DOHH2 (cell line): ENCODE measurements around the gene ODAD3.

ENCODE experiments used
- H3F3A ChIP-seq: fragments of 200-600 bp; sonication (generic), shearing (Covaris generic); 2 replicates; pipeline ENCODE4 v1.6.0; 2016; ENCODE audit warnings: antibody characterized with exemption, mild to moderate bottlenecking; ENCODE audit not compliant: control insufficient read depth, insufficient read depth
- H3K27ac ChIP-seq: fragments of 200-600 bp; sonication (generic); 2 replicates; pipeline ENCODE4 v1.5.1; 2014; ENCODE audit warnings: low read depth, mild to moderate bottlenecking, low read length, moderate library complexity
- H3K27me3 ChIP-seq: fragments of 200-600 bp; sonication (generic); 2 replicates; pipeline ENCODE4 v1.6.1; 2014; ENCODE audit warnings: mild to moderate bottlenecking, low read length, mixed read lengths; ENCODE audit not compliant: control insufficient read depth
- H3K36me3 ChIP-seq: fragments of 200-600 bp; sonication (generic); 2 replicates; pipeline ENCODE4 v1.6.1; 2014; ENCODE audit warnings: mild to moderate bottlenecking, low read length, moderate library complexity, mixed read lengths; ENCODE audit not compliant: control insufficient read depth
- H3K4me1 ChIP-seq: fragments of 200-600 bp; sonication (generic); 2 replicates; pipeline ENCODE4 v1.6.1; 2014; ENCODE audit warnings: mild to moderate bottlenecking, low read length, mixed read lengths; ENCODE audit not compliant: control insufficient read depth
- H3K4me2 ChIP-seq: fragments of 200-600 bp; sonication (generic); 2 replicates; pipeline ENCODE4 v1.6.0; 2014; ENCODE audit warnings: mild to moderate bottlenecking, low read length, moderate library complexity
- H3K4me3 ChIP-seq: fragments of 200-600 bp; sonication (generic); 2 replicates; pipeline ENCODE4 v1.5.1; 2014; ENCODE audit warnings: mild to moderate bottlenecking, low read length, mixed read lengths
- H3K79me2 ChIP-seq: fragments of 200-600 bp; sonication (generic); 2 replicates; pipeline ENCODE4 v1.6.1; 2014; ENCODE audit warnings: mild to moderate bottlenecking, low read length, mixed read lengths; ENCODE audit not compliant: control insufficient read depth
- H3K9me2 ChIP-seq: fragments of 200-600 bp; sonication (generic); replicated peaks from 2 replicates; pipeline ENCODE4 v1.6.1; 2014; ENCODE audit warnings: mild to moderate bottlenecking, low read length, mixed read lengths; ENCODE audit not compliant: control insufficient read depth
- H3K9me3 ChIP-seq: fragments of 200-600 bp; sonication (generic); 2 replicates; pipeline ENCODE4 v1.6.1; 2014; ENCODE audit warnings: antibody characterized with exemption, low read length, mixed read lengths; ENCODE audit not compliant: control insufficient read depth, insufficient read depth
- H4K20me1 ChIP-seq: fragments of 200-600 bp; sonication (generic); 2 replicates; pipeline ENCODE4 v1.6.0; 2014; ENCODE audit warnings: low read depth, mild to moderate bottlenecking, antibody characterized with exemption, low read length, moderate library complexity; ENCODE audit not compliant: control insufficient read depth, insufficient read depth
- CTCF ChIP-seq: fragments of 200-600 bp; sonication (generic); IDR thresholded peaks from one replicate; pipeline ENCODE4 v1.5.1; 2014; ENCODE audit warnings: antibody characterized with exemption, mild to moderate bottlenecking, low read depth, low read length; ENCODE audit not compliant: poor library complexity, severe bottlenecking
- EZH2phosphoT487 ChIP-seq: fragments of 200-600 bp; sonication (generic); IDR thresholded peaks from 2 replicates; pipeline ENCODE4 v1.6.1; 2017; ENCODE audit warnings: borderline replicate concordance, mild to moderate bottlenecking, antibody characterized with exemption, low read length, moderate library complexity, mixed read lengths

ODAD3 gene

DNA sequence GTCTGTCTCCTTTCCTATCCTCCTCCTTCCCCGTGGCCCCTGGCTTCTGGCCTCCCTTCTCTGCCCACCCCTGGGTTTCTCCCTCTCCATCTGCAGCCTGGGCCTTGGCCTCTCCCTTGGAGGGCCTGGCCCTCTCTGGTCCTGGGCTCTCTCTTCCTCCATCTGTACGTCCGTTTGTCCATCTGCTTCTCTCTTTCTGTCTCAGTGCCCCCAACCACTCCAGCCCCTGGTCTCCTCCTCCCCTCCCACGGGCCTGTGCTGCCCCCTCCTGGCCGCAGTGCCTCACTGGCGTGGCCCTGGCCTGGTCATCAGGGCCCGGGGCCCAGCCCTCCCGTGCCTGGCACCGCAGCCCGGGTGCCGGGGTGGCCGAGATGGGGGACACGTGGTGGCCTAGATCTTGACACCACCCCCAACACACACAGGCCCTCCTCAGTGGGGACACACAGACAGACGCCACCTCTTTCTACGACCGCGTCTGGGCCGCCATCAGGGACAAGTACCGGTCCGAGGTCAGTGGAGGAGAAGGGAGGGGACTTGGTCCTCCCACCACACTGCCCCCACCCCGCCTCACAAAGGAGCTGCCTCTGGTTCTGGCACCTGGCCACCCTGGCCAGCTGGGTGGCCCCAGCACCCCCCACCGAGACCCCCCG lies 11.9 kb upstream of the ODAD3 start:
- peaks cover 72% of the 10 kb centered on the region for H3K36me3 ChIP-seq
- no peak overlapping the region for H3K4me2 ChIP-seq
- no peaks in the 10 kb centered on the region for H3K27me3 ChIP-seq
- no peaks in the 10 kb centered on the region; the same call in 1 of the 2 replicates for H3F3A ChIP-seq
- no peaks in the 10 kb centered on the region for H3K9me2 ChIP-seq
- no peaks in the 10 kb centered on the region for H3K9me3 ChIP-seq
- no peak overlapping the region for H3K27ac ChIP-seq
- TF ChIP-seq CTCF (peak; percentile 88), EZH2phosphoT487 (no peak)
- H3K4me3 ChIP-seq, result no peak overlapping the region
- H4K20me1 ChIP-seq, result peaks cover 4% of the 10 kb centered on the region; the same call in 1 of the 2 replicates
- no peaks in the 10 kb centered on the region for H3K79me2 ChIP-seq
- peaks cover 3% of the 10 kb centered on the region for H3K4me1 ChIP-seq

- no peaks in the 10 kb centered on the region for H3K27me3 ChIP-seq
- TF ChIP-seq EZH2phosphoT487 (no peak), CTCF (no peak)
- H3K4me1 ChIP-seq, result no peaks in the 10 kb centered on the region
- H3K79me2 ChIP-seq, result no peaks in the 10 kb centered on the region
- no peaks in the 10 kb centered on the region; the same call in 1 of the 2 replicates for H3F3A ChIP-seq
- no peak overlapping the region for H3K4me3 ChIP-seq
- peaks cover 77% of the 10 kb centered on the region for H3K36me3 ChIP-seq
- no peak overlapping the region for H3K27ac ChIP-seq
- no peaks in the 10 kb centered on the region for H3K9me2 ChIP-seq
- H4K20me1 ChIP-seq, result peaks cover 5% of the 10 kb centered on the region; the same call in 1 of the 2 replicates
- no peaks in the 10 kb centered on the region for H3K9me3 ChIP-seq
- no peak overlapping the region for H3K4me2 ChIP-seq
Observed at GRCh38 chr19:11446271-11446651, 11.3 kb upstream of the ODAD3 start.

DNA sequence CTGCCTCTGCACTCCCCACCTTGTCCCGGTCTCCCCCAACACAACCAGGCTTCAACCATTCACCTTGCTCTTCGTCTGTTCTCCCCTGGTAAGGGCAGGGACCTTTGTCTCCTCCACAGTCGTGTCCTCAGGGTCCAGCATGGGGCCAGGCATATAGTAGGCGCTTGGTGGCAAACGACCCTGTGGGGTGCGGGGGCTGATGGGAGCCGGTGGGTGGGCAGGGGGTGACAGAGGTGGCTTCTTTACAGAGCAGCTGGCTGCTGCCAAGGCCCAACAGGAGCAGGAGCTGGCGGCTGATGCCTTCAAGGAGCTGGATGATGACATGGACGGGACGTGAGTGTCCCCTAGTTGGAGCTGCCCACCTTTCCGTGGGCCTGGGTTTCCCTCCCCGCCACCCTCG lies 10.2 kb upstream of the ODAD3 start:
- H3K79me2 ChIP-seq, result peaks cover 5% of the 10 kb centered on the region; the same call in 1 of the 2 replicates
- no peak overlapping the region for H3K27ac ChIP-seq
- H3F3A ChIP-seq, result no peaks in the 10 kb centered on the region
- no peaks in the 10 kb centered on the region for H3K4me1 ChIP-seq
- no peaks in the 10 kb centered on the region for H3K9me2 ChIP-seq
- H3K27me3 ChIP-seq, result no peaks in the 10 kb centered on the region
- TF ChIP-seq EZH2phosphoT487 (no peak), CTCF (no peak)
- no peaks in the 10 kb centered on the region for H3K9me3 ChIP-seq
- no peak overlapping the region for H3K4me2 ChIP-seq
- H3K36me3 ChIP-seq, result peaks cover 79% of the 10 kb centered on the region
- no peak overlapping the region for H3K4me3 ChIP-seq
- peaks cover 5% of the 10 kb centered on the region; the same call in 1 of the 2 replicates for H4K20me1 ChIP-seq
